Measurements from ENCODE around the gene AHRR. TPM values are rescaled to one million over a fixed set of nuclear protein-coding genes. Genes with fewer than 3 reads are reported as not detected.

The AHRR gene
- total RNA-seq, 4 donors from 2014 or later = 0.26 to 9.1 (median 6.6) TPM; not detected in 1

- no peaks in the 10 kb centered on the region for H3K9me3 ChIP-seq
- no peak overlapping the region for H3K4me3 ChIP-seq
- DNase-seq = no peak
- no peaks in the 10 kb centered on the region for H3K4me1 ChIP-seq
- no peaks in the 10 kb centered on the region for H3K36me3 ChIP-seq
- TF ChIP-seq POLR2A (IDR thresholded peaks at IDR 0.05) (no peak), CTCF (IDR thresholded peaks at IDR 0.05) (no peak)
- H3K27me3 ChIP-seq = no peaks in the 10 kb centered on the region
- no peak overlapping the region for H3K27ac ChIP-seq
- intact Hi-C loops (cut with DNase I; ENCODE audit: low total_unique reads) = no loop called here
Observed at GRCh38 chr5:423233-423565, 101.7 kb downstream of the AHRR start.

GRCh38 chr5:423626-424261 lies 102.2 kb downstream of the AHRR start:
- no peaks in the 10 kb centered on the region for H3K9me3 ChIP-seq
- no peak overlapping the region for H3K4me3 ChIP-seq
- TF ChIP-seq POLR2A (IDR thresholded peaks at IDR 0.05) = no peak
- DNase-seq = no peak
- intact Hi-C loops (cut with DNase I; ENCODE audit: low total_unique reads) = no loop called here
- no peaks in the 10 kb centered on the region for H3K36me3 ChIP-seq
- no peaks in the 10 kb centered on the region for H3K27me3 ChIP-seq
- no peak overlapping the region for H3K27ac ChIP-seq
- no peaks in the 10 kb centered on the region for H3K4me1 ChIP-seq

GRCh38 chr5:424301-425110 lies 103.0 kb downstream of the AHRR start:
- TF ChIP-seq CTCF (IDR thresholded peaks at IDR 0.05) (no peak), POLR2A (IDR thresholded peaks at IDR 0.05) (no peak)
- Histone ChIP-seq H3K4me3 (no peak overlapping the region), H3K9me3 (no peaks in the 10 kb centered on the region), H3K36me3 (no peaks in the 10 kb centered on the region), H3K27me3 (no peaks in the 10 kb centered on the region), H3K27ac (no peak overlapping the region), H3K4me1 (no peaks in the 10 kb centered on the region)
- DNase-seq = no peak
- intact Hi-C loops (cut with DNase I; ENCODE audit: low total_unique reads) = no loop called here

GRCh38 chr5:425714-426113 lies 104.2 kb downstream of the AHRR start:
- no peak overlapping the region for H3K4me3 ChIP-seq
- H3K9me3 ChIP-seq = no peaks in the 10 kb centered on the region
- H3K36me3 ChIP-seq = no peaks in the 10 kb centered on the region
- no peaks in the 10 kb centered on the region for H3K27me3 ChIP-seq
- no peaks in the 10 kb centered on the region for H3K4me1 ChIP-seq
- no peak overlapping the region for H3K27ac ChIP-seq
- TF ChIP-seq POLR2A (IDR thresholded peaks at IDR 0.05) = no peak
- no peak for TF ChIP-seq CTCF (IDR thresholded peaks at IDR 0.05)
- intact Hi-C loops (cut with DNase I; ENCODE audit: low total_unique reads) = no loop called here
- DNase-seq = no peak

GRCh38 chr5:426392-426976 lies 105.0 kb downstream of the AHRR start:
- Histone ChIP-seq H3K4me3 (no peak overlapping the region), H3K4me1 (no peaks in the 10 kb centered on the region), H3K27ac (no peak overlapping the region), H3K9me3 (no peaks in the 10 kb centered on the region), H3K27me3 (no peaks in the 10 kb centered on the region), H3K36me3 (no peaks in the 10 kb centered on the region)
- no peak for DNase-seq
- TF ChIP-seq POLR2A (IDR thresholded peaks at IDR 0.05) (no peak), CTCF (IDR thresholded peaks at IDR 0.05) (no peak)
- intact Hi-C loops (cut with DNase I; ENCODE audit: low total_unique reads) = no loop called here
